ENCODE data around the gene EIF2S2.

Gene EIF2S2

GRCh38 chr20:34102342-34102741 lies 9.7 kb downstream of the EIF2S2 start:
- Histone ChIP-seq H3K27me3 (ENCODE audit: insufficient read depth, low read length, poor library complexity) (no peaks in the 10 kb centered on the region), H3K36me3 (ENCODE audit: control insufficient read depth, insufficient read depth, low read length) (peaks cover 29% of the 10 kb centered on the region), H3K4me2 (ENCODE audit: low read length) (no peak overlapping the region), H3K23ac (ENCODE audit: low read length) (no peak overlapping the region), H3K79me2 (ENCODE audit: control insufficient read depth, insufficient read depth, low read length) (peaks cover 45% of the 10 kb centered on the region), H3K79me1 (ENCODE audit: low read length) (peaks cover 21% of the 10 kb centered on the region), H3K56ac (ENCODE audit: low read length) (no peak overlapping the region), H2AK5ac (ENCODE audit: low read length) (no peak overlapping the region), H2BK120ac (ENCODE audit: low read depth, low read length) (no peak overlapping the region), H3K4me1 (ENCODE audit: control insufficient read depth, low read depth, low read length) (no peaks in the 10 kb centered on the region), H3K4ac (ENCODE audit: low read depth, low read length) (no peak overlapping the region), H2BK5ac (ENCODE audit: low read length) (no peak overlapping the region), H3K4me3 (ENCODE audit: low read length) (no peak overlapping the region), H3K18ac (ENCODE audit: low read length) (no peak overlapping the region), H4K8ac (ENCODE audit: low read depth, low read length) (no peak overlapping the region), H3K9ac (ENCODE audit: low read length) (no peak overlapping the region), H2BK15ac (replicated peaks; ENCODE audit: low read depth) (no peak overlapping the region), H4K5ac (ENCODE audit: low read length) (no peak overlapping the region), H3K27ac (ENCODE audit: low read depth, low read length) (no peak overlapping the region)
- no peak for DNase-seq
- no CpG with 5 or more reads among the region's 2 CpGs for WGBS (ENCODE audit: extremely low coverage, insufficient coverage, low lambda C conversion rate)

GRCh38 chr20:34100576-34100975 lies 11.5 kb downstream of the EIF2S2 start:
- Histone ChIP-seq H3K4ac (ENCODE audit: low read depth, low read length) (no peak overlapping the region), H3K23ac (ENCODE audit: low read length) (no peak overlapping the region), H3K18ac (ENCODE audit: low read length) (no peak overlapping the region), H3K27ac (ENCODE audit: low read depth, low read length) (no peak overlapping the region), H3K56ac (ENCODE audit: low read length) (no peak overlapping the region), H2AK5ac (ENCODE audit: low read length) (no peak overlapping the region), H3K36me3 (ENCODE audit: control insufficient read depth, insufficient read depth, low read length) (peaks cover 41% of the 10 kb centered on the region), H4K8ac (ENCODE audit: low read depth, low read length) (no peak overlapping the region), H3K4me2 (ENCODE audit: low read length) (no peak overlapping the region), H3K79me2 (ENCODE audit: control insufficient read depth, insufficient read depth, low read length) (peaks cover 29% of the 10 kb centered on the region), H2BK15ac (replicated peaks; ENCODE audit: low read depth) (no peak overlapping the region), H3K79me1 (ENCODE audit: low read length) (peaks cover 26% of the 10 kb centered on the region), H4K5ac (ENCODE audit: low read length) (no peak overlapping the region), H3K4me1 (ENCODE audit: control insufficient read depth, low read depth, low read length) (no peaks in the 10 kb centered on the region), H3K27me3 (ENCODE audit: insufficient read depth, low read length, poor library complexity) (no peaks in the 10 kb centered on the region), H2BK120ac (ENCODE audit: low read depth, low read length) (no peak overlapping the region), H3K9ac (ENCODE audit: low read length) (no peak overlapping the region), H3K4me3 (ENCODE audit: low read length) (no peak overlapping the region), H2BK5ac (ENCODE audit: low read length) (no peak overlapping the region)
- DNase-seq = no peak
- WGBS (ENCODE audit: extremely low coverage, insufficient coverage, low lambda C conversion rate) = no CpG with 5 or more reads among the region's 3 CpGs

- Histone ChIP-seq H3K79me1 (ENCODE audit: low read length) (peaks cover 22% of the 10 kb centered on the region), H2BK120ac (ENCODE audit: low read depth, low read length) (no peak overlapping the region), H2BK15ac (replicated peaks; ENCODE audit: low read depth) (no peak overlapping the region), H4K8ac (ENCODE audit: low read depth, low read length) (no peak overlapping the region), H3K56ac (ENCODE audit: low read length) (no peak overlapping the region), H3K4me3 (ENCODE audit: low read length) (no peak overlapping the region), H3K27me3 (ENCODE audit: insufficient read depth, low read length, poor library complexity) (no peaks in the 10 kb centered on the region), H3K4me2 (ENCODE audit: low read length) (no peak overlapping the region), H3K4me1 (ENCODE audit: control insufficient read depth, low read depth, low read length) (no peaks in the 10 kb centered on the region), H3K79me2 (ENCODE audit: control insufficient read depth, insufficient read depth, low read length) (peaks cover 22% of the 10 kb centered on the region), H3K27ac (ENCODE audit: low read depth, low read length) (no peak overlapping the region), H4K5ac (ENCODE audit: low read length) (no peak overlapping the region), H2BK5ac (ENCODE audit: low read length) (no peak overlapping the region), H3K36me3 (ENCODE audit: control insufficient read depth, insufficient read depth, low read length) (peaks cover 36% of the 10 kb centered on the region), H3K9ac (ENCODE audit: low read length) (no peak overlapping the region), H3K18ac (ENCODE audit: low read length) (no peak overlapping the region), H3K23ac (ENCODE audit: low read length) (no peak overlapping the region), H3K4ac (ENCODE audit: low read depth, low read length) (no peak overlapping the region), H2AK5ac (ENCODE audit: low read length) (no peak overlapping the region)
- WGBS (ENCODE audit: extremely low coverage, insufficient coverage, low lambda C conversion rate) = no CpG with 5 or more reads among the region's 5 CpGs
- no peak for DNase-seq
Measured at GRCh38 chr20:34099675-34100074, 12.4 kb downstream of the EIF2S2 start.

GRCh38 chr20:34098570-34098969 lies 13.5 kb downstream of the EIF2S2 start:
- no peak overlapping the region for H4K5ac ChIP-seq (ENCODE audit: low read length)
- no peak overlapping the region for H3K23ac ChIP-seq (ENCODE audit: low read length)
- H3K18ac ChIP-seq (ENCODE audit: low read length) = no peak overlapping the region
- H3K4me2 ChIP-seq (ENCODE audit: low read length) = no peak overlapping the region
- H3K4ac ChIP-seq (ENCODE audit: low read depth, low read length) = no peak overlapping the region
- H2BK120ac ChIP-seq (ENCODE audit: low read depth, low read length) = no peak overlapping the region
- H3K27me3 ChIP-seq (ENCODE audit: insufficient read depth, low read length, poor library complexity) = no peaks in the 10 kb centered on the region
- H3K36me3 ChIP-seq (ENCODE audit: control insufficient read depth, insufficient read depth, low read length) = peaks cover 36% of the 10 kb centered on the region
- peaks cover 21% of the 10 kb centered on the region for H3K79me1 ChIP-seq (ENCODE audit: low read length)
- WGBS (ENCODE audit: extremely low coverage, insufficient coverage, low lambda C conversion rate) = no CpG with 5 or more reads among the region's 3 CpGs
- no peak overlapping the region for H3K4me3 ChIP-seq (ENCODE audit: low read length)
- H2AK5ac ChIP-seq (ENCODE audit: low read length) = no peak overlapping the region
- no peak overlapping the region for H3K56ac ChIP-seq (ENCODE audit: low read length)
- no peak overlapping the region for H2BK5ac ChIP-seq (ENCODE audit: low read length)
- H3K4me1 ChIP-seq (ENCODE audit: control insufficient read depth, low read depth, low read length) = no peaks in the 10 kb centered on the region
- H2BK15ac ChIP-seq (replicated peaks; ENCODE audit: low read depth) = no peak overlapping the region
- H4K8ac ChIP-seq (ENCODE audit: low read depth, low read length) = no peak overlapping the region
- no peak overlapping the region for H3K27ac ChIP-seq (ENCODE audit: low read depth, low read length)
- H3K79me2 ChIP-seq (ENCODE audit: control insufficient read depth, insufficient read depth, low read length) = peaks cover 15% of the 10 kb centered on the region
- H3K9ac ChIP-seq (ENCODE audit: low read length) = no peak overlapping the region
- no peak for DNase-seq

- H3K4me2 ChIP-seq (ENCODE audit: low read length) = no peak overlapping the region
- no peak overlapping the region for H3K18ac ChIP-seq (ENCODE audit: low read length)
- H3K56ac ChIP-seq (ENCODE audit: low read length) = no peak overlapping the region
- no peak overlapping the region for H2BK5ac ChIP-seq (ENCODE audit: low read length)
- H4K8ac ChIP-seq (ENCODE audit: low read depth, low read length) = no peak overlapping the region
- H3K4ac ChIP-seq (ENCODE audit: low read depth, low read length) = no peak overlapping the region
- H3K79me1 ChIP-seq (ENCODE audit: low read length) = peaks cover 20% of the 10 kb centered on the region
- no peak overlapping the region for H3K27ac ChIP-seq (ENCODE audit: low read depth, low read length)
- no peak overlapping the region for H2BK120ac ChIP-seq (ENCODE audit: low read depth, low read length)
- WGBS (ENCODE audit: extremely low coverage, insufficient coverage, low lambda C conversion rate) = no CpG with 5 or more reads among the region's 9 CpGs
- no peak overlapping the region for H3K9ac ChIP-seq (ENCODE audit: low read length)
- H3K36me3 ChIP-seq (ENCODE audit: control insufficient read depth, insufficient read depth, low read length) = peaks cover 34% of the 10 kb centered on the region
- no peak for DNase-seq
- H3K23ac ChIP-seq (ENCODE audit: low read length) = no peak overlapping the region
- H2AK5ac ChIP-seq (ENCODE audit: low read length) = no peak overlapping the region
- no peaks in the 10 kb centered on the region for H3K27me3 ChIP-seq (ENCODE audit: insufficient read depth, low read length, poor library complexity)
- H2BK15ac ChIP-seq (replicated peaks; ENCODE audit: low read depth) = no peak overlapping the region
- H3K4me3 ChIP-seq (ENCODE audit: low read length) = no peak overlapping the region
- H3K79me2 ChIP-seq (ENCODE audit: control insufficient read depth, insufficient read depth, low read length) = peaks cover 8% of the 10 kb centered on the region
- no peak overlapping the region for H4K5ac ChIP-seq (ENCODE audit: low read length)
- H3K4me1 ChIP-seq (ENCODE audit: control insufficient read depth, low read depth, low read length) = no peaks in the 10 kb centered on the region
Measured at GRCh38 chr20:34096699-34097444, 15.2 kb downstream of the EIF2S2 start.

GRCh38 chr20:34095825-34096224 lies 16.2 kb downstream of the EIF2S2 start:
- Histone ChIP-seq H3K36me3 (ENCODE audit: control insufficient read depth, insufficient read depth, low read length) (peaks cover 33% of the 10 kb centered on the region), H3K79me2 (ENCODE audit: control insufficient read depth, insufficient read depth, low read length) (peaks cover 7% of the 10 kb centered on the region), H3K4me2 (ENCODE audit: low read length) (no peak overlapping the region)

More at GRCh38 chr20:34095825-34096224, 16.2 kb downstream of the EIF2S2 start:
- H3K27ac ChIP-seq (ENCODE audit: low read depth, low read length) = no peak overlapping the region
- H3K4me3 ChIP-seq (ENCODE audit: low read length) = no peak overlapping the region
- no peak overlapping the region for H2BK5ac ChIP-seq (ENCODE audit: low read length)
- H3K18ac ChIP-seq (ENCODE audit: low read length) = no peak overlapping the region
- H3K4me1 ChIP-seq (ENCODE audit: control insufficient read depth, low read depth, low read length) = no peaks in the 10 kb centered on the region
- H2BK120ac ChIP-seq (ENCODE audit: low read depth, low read length) = no peak overlapping the region
- H3K27me3 ChIP-seq (ENCODE audit: insufficient read depth, low read length, poor library complexity) = no peaks in the 10 kb centered on the region
- no peak overlapping the region for H4K5ac ChIP-seq (ENCODE audit: low read length)
- no peak overlapping the region for H3K56ac ChIP-seq (ENCODE audit: low read length)
- H3K9ac ChIP-seq (ENCODE audit: low read length) = no peak overlapping the region
- H3K4ac ChIP-seq (ENCODE audit: low read depth, low read length) = no peak overlapping the region
- peaks cover 19% of the 10 kb centered on the region for H3K79me1 ChIP-seq (ENCODE audit: low read length)
- no peak for DNase-seq
- H2AK5ac ChIP-seq (ENCODE audit: low read length) = no peak overlapping the region
- no peak overlapping the region for H3K23ac ChIP-seq (ENCODE audit: low read length)
- no peak overlapping the region for H4K8ac ChIP-seq (ENCODE audit: low read depth, low read length)
- H2BK15ac ChIP-seq (replicated peaks; ENCODE audit: low read depth) = no peak overlapping the region

Data from mesendoderm (in vitro differentiated cells).